Spleen (tissue), 11 donors: Measurements from ENCODE around the gene SSUH2. TPM values are rescaled to one million over a fixed set of nuclear protein-coding genes. Genes with fewer than 3 reads are reported as not detected.

ENCODE experiments used
- DNase-seq: peaks from one replicate; pipeline ENCODE4 v3.0.0-alpha.2; 2020
- H3K27ac ChIP-seq, 8 donors: fragments of 200-600 bp; sonication (generic) in 7 of 8; 1 replicate in 4 of 8; 2 replicates in 4 of 8; pipeline versions ENCODE4 v1.5.0 to v1.8.0; 2016 to 2021; ENCODE audit warnings: inconsistent platforms in 4 of 8, mild to moderate bottlenecking in 4 of 8, moderate library complexity in 1 of 8
- H3K27me3 ChIP-seq, 7 donors: fragments of 200-600 bp; sonication (generic) in 6 of 7; replicated peaks in 1 of 7; 1 replicate in 4 of 7; 2 replicates in 3 of 7; pipeline versions ENCODE4 v1.5.0 to v1.8.0; 2016 to 2021; ENCODE audit warnings: inconsistent platforms in 3 of 7, mild to moderate bottlenecking in 1 of 7
- H3K36me3 ChIP-seq, 6 donors: fragments of 200-600 bp; sonication (generic) in 5 of 6; 1 replicate in 4 of 6; 2 replicates in 2 of 6; pipeline versions ENCODE4 v1.5.0 to v1.8.0; 2016 to 2021; ENCODE audit warnings: inconsistent platforms in 2 of 6
- H3K4me1 ChIP-seq, 6 donors: fragments of 200-600 bp; sonication (generic) in 5 of 6; 1 replicate in 3 of 6; 2 replicates in 3 of 6; pipeline versions ENCODE4 v1.5.0 to v1.8.0; 2016 to 2021; ENCODE audit warnings: inconsistent platforms in 3 of 6
- H3K4me3 ChIP-seq, 8 donors: fragments of 200-600 bp; sonication (generic) in 7 of 8; 1 replicate in 4 of 8; 2 replicates in 4 of 8; pipeline versions ENCODE4 v1.5.0 to v1.8.0; 2016 to 2021; ENCODE audit warnings: inconsistent platforms in 4 of 8, mild to moderate bottlenecking in 4 of 8, moderate library complexity in 2 of 8
- H3K9me3 ChIP-seq, 8 donors: fragments of 200-600 bp; sonication (generic) in 7 of 8; 1 replicate in 4 of 8; 2 replicates in 4 of 8; pipeline versions ENCODE4 v1.5.0 to v1.8.0; 2016 to 2021; ENCODE audit warnings: inconsistent platforms in 4 of 8
- POLR2A ChIP-seq, 3 donors: fragments of 450-650 bp; IDR thresholded peaks; one replicate each; pipeline ENCODE4 v1.5.1; 2017; ENCODE audit warnings: antibody characterized with exemption in 3 of 3, mild to moderate bottlenecking in 1 of 3
- POLR2AphosphoS5 ChIP-seq, 3 donors: sonication (generic); formaldehyde crosslinking; IDR thresholded peaks; one replicate each; pipeline ENCODE4 v1.5.1; 2017; ENCODE audit warnings: antibody characterized with exemption in 3 of 3
- WGBS, 5 donors: extraction: QIAGEN DNeasy Blood & Tissue Kit in 3 of 5; methylation state at CpG; one replicate each; pipeline versions ENCODE4 v1.1.5 to v1.1.7; 2013 to 2018; 5-methylcytosine and 5-hydroxymethylcytosine counted together
- intact Hi-C: fragments of 100-400 bp; cut with DNase I; formaldehyde crosslinking; loops from one replicate; pipeline ENCODE4 v1.15.0; 2023; ENCODE audit warnings: low total_unique reads
- polyA plus RNA-seq, 3 donors: library from polyadenylated mRNA; stranded (reverse); fragments of 200-250 nt; gene quantifications; one replicate each; pipeline ENCODE4 v1.2.1, GENCODE V29; 2013
- total RNA-seq, 7 donors: library from RNA; depleted of rRNA in 3 of 7; stranded (reverse); fragments of >200 nt in 3 of 7; fragmentation: NEBNext Ultra II Directional in 4 of 7; extraction: Animal tissue kit (Norgen Biotek cat#: 25700) in 4 of 7; gene quantifications; one replicate each; pipeline versions ENCODE4 v1.1.0 to v1.2.1, GENCODE V29; 2016 to 2021
- TF ChIP-seq, protein P1 (sequence below), 11 experiments: fragments of 200-600 bp in 7 of 11; fragments of 450-650 bp in 4 of 11; sonication (generic) in 4 of 11; IDR thresholded peaks in 8 of 11; conservative IDR thresholded peaks in 3 of 11; 1 replicate in 7 of 11; 2 replicates in 4 of 11; pipeline versions ENCODE4 v1.4.0 to v1.8.0; 2016 to 2021; ENCODE audit warnings: antibody characterized with exemption in 11 of 11, inconsistent platforms in 4 of 11, mild to moderate bottlenecking in 1 of 11
- donor health status: healthy with polysubstance abuse.
- donor health status: DM: no; HTN: no; CAD: no; lungs with moderate emphysema.
- donor health status: DM: no; HTN: no; CAD: no.
- donor health status: Bipolar disorder and iron deficiency.
- donor health status: healthy.
- donor health status: DM: no; HTN: no; CAD: no.
- donor health status: DM: yes; HTN: yes; CAD: no.

The SSUH2 gene
- total and polyA plus RNA-seq, 10 donors, result 0.94 to 4.5 (median 1.7) TPM

DNA sequence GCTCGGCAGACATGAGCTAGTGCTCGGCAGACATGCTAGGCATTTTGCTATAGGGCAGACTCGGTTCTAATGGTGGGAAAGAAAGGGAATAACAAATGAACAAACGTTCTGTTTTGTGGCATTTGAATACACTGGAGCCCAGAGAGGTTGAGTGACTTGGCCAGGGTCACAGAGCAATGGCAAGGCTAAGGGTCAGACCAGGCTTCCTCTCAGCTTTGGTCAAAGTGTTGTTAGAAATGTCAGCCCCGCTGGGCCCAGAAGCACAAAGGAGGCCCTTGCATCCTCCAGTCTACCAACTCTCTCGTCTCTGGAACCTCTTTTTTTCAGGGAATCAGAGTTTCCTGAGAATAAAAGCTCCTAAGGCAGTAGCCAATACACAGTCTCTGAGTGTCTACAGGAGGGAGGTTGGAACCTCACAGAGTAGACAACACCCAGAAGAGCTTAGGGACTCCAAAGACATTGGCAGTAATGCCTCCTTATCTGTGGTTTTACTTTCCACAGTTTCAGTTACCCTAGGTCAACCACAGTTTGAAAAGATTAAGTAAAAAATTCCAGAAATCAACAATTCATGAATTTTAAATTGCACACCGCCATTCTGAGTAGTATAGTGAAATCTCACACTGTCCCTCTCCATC is 47.3 kb downstream of the SSUH2 start:
- TF ChIP-seq POLR2A (IDR thresholded peaks at IDR 0.05) (no peak), POLR2AphosphoS5 (IDR thresholded peaks at IDR 0.05) (no peak)
- TF ChIP-seq, protein P1, sequence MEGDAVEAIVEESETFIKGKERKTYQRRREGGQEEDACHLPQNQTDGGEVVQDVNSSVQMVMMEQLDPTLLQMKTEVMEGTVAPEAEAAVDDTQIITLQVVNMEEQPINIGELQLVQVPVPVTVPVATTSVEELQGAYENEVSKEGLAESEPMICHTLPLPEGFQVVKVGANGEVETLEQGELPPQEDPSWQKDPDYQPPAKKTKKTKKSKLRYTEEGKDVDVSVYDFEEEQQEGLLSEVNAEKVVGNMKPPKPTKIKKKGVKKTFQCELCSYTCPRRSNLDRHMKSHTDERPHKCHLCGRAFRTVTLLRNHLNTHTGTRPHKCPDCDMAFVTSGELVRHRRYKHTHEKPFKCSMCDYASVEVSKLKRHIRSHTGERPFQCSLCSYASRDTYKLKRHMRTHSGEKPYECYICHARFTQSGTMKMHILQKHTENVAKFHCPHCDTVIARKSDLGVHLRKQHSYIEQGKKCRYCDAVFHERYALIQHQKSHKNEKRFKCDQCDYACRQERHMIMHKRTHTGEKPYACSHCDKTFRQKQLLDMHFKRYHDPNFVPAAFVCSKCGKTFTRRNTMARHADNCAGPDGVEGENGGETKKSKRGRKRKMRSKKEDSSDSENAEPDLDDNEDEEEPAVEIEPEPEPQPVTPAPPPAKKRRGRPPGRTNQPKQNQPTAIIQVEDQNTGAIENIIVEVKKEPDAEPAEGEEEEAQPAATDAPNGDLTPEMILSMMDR (IDR thresholded peaks at IDR 0.05 in 8 of 11, conservative IDR thresholded peaks at IDR 0.05 in 3 of 11), result no peak
- intact Hi-C loops, result no loop called here
- Histone ChIP-seq H3K27me3 (no peaks in the 10 kb centered on the region), H3K9me3 (no peaks in the 10 kb centered on the region), H3K4me3 (no peak overlapping the region), H3K4me1 (no peaks in the 10 kb centered on the region), H3K36me3 (no peaks in the 10 kb centered on the region), H3K27ac (no peak overlapping the region)
- no peak for DNase-seq
- WGBS, 5 donors, result 71 to 88% (median 82%) methylated on average over 7 of the region's 7 CpGs

GRCh38 chr3:8596321-8597218 is 48.0 kb downstream of the SSUH2 start:
- intact Hi-C loops, result no loop called here
- WGBS, 5 donors, result 78 to 84% (median 80%) methylated on average over 15 to 18 of the region's 18 CpGs
- H3K27me3 ChIP-seq, result no peaks in the 10 kb centered on the region
- H3K4me1 ChIP-seq, result no peaks in the 10 kb centered on the region
- H3K9me3 ChIP-seq, result no peaks in the 10 kb centered on the region
- no peak overlapping the region for H3K27ac ChIP-seq
- H3K4me3 ChIP-seq, result no peak overlapping the region
- no peak for DNase-seq
- no peaks in the 10 kb centered on the region for H3K36me3 ChIP-seq
- no peak for TF ChIP-seq POLR2A (IDR thresholded peaks at IDR 0.05)
- no peak for TF ChIP-seq POLR2AphosphoS5 (IDR thresholded peaks at IDR 0.05)
- TF ChIP-seq, protein P1 (IDR thresholded peaks at IDR 0.05 in 8 of 11, conservative IDR thresholded peaks at IDR 0.05 in 3 of 11), result no peak

GRCh38 chr3:8595695-8596115 is 48.9 kb downstream of the SSUH2 start:
- Histone ChIP-seq H3K36me3 (no peaks in the 10 kb centered on the region), H3K27ac (no peak overlapping the region), H3K9me3 (no peaks in the 10 kb centered on the region), H3K4me3 (no peak overlapping the region), H3K4me1 (no peaks in the 10 kb centered on the region), H3K27me3 (no peaks in the 10 kb centered on the region)
- no peak for TF ChIP-seq POLR2AphosphoS5 (IDR thresholded peaks at IDR 0.05)
- TF ChIP-seq POLR2A (IDR thresholded peaks at IDR 0.05), result no peak
- TF ChIP-seq, protein P1 (IDR thresholded peaks at IDR 0.05 in 8 of 11, conservative IDR thresholded peaks at IDR 0.05 in 3 of 11), result no peak
- intact Hi-C loops, result no loop called here
- DNase-seq, result no peak
- 85 to 96% (median 92%) methylated on average over 9 of the region's 9 CpGs for WGBS, 5 donors

GRCh38 chr3:8595252-8595651 is 49.3 kb downstream of the SSUH2 start:
- no peak for DNase-seq
- H3K36me3 ChIP-seq, result no peaks in the 10 kb centered on the region
- 56 to 85% (median 72%) methylated on average over 3 of the region's 3 CpGs for WGBS, 5 donors
- H3K27me3 ChIP-seq, result no peaks in the 10 kb centered on the region
- H3K4me3 ChIP-seq, result no peak overlapping the region
- no peak overlapping the region for H3K27ac ChIP-seq
- TF ChIP-seq POLR2A (IDR thresholded peaks at IDR 0.05), result no peak
- TF ChIP-seq, protein P1 (IDR thresholded peaks at IDR 0.05 in 8 of 11, conservative IDR thresholded peaks at IDR 0.05 in 3 of 11), result no peak
- TF ChIP-seq POLR2AphosphoS5 (IDR thresholded peaks at IDR 0.05), result no peak
- intact Hi-C loops, result no loop called here
- H3K9me3 ChIP-seq, result no peaks in the 10 kb centered on the region
- H3K4me1 ChIP-seq, result no peaks in the 10 kb centered on the region
